Measurements from ENCODE around the gene MTHFSD. TPM values are rescaled to one million over a fixed set of nuclear protein-coding genes. Genes with fewer than 3 reads are reported as not detected.
A peak's percentile ranks its signal among the peaks of the same experiment; 100 is the strongest.

MTHFSD gene
- total and polyA plus RNA-seq, 4 donors = 9.4 to 28.5 (median 16.6) TPM

GRCh38 chr16:86500708-86501510 is 54.1 kb downstream of the MTHFSD start:
- Histone ChIP-seq H3K36me3 (ENCODE audit: control insufficient read depth in 4 of 4, insufficient read depth in 4 of 4, low read length in 4 of 4) (peaks cover 0 to 2% (median 0%) of the 10 kb centered on the region in 4 donors), H3K4me3 (no peak overlapping the region), H3K27ac (ENCODE audit: low read depth in 1 of 2, low read length in 1 of 2) (peak overlapping the region in 1 of 2 donors; percentile 73), H3K9ac (ENCODE audit: insufficient read depth in 1 of 2, low read length in 2 of 2) (no peak overlapping the region), H3K4me1 (ENCODE audit: control insufficient read depth in 5 of 5, insufficient read depth in 5 of 5, low read length in 5 of 5) (peaks cover 0 to 40% (median 0%) of the 10 kb centered on the region in 5 donors), H3K27me3 (ENCODE audit: control insufficient read depth in 3 of 3, insufficient read depth in 3 of 3, low read length in 2 of 3) (peaks cover 0 to 79% (median 32%) of the 10 kb centered on the region in 3 donors), H3K9me3 (ENCODE audit: control insufficient read depth in 4 of 4, insufficient read depth in 3 of 4, low read length in 3 of 4) (peaks cover 0 to 3% (median 0%) of the 10 kb centered on the region in 4 donors)
- TF ChIP-seq CTCF (IDR thresholded peaks at IDR 0.05; ENCODE audit: control extremely low read depth, extremely low read depth) = no peak
- DNase-seq (peak in 1 of 3 donors; percentile 11), ATAC-seq (ENCODE audit: insufficient read depth, low FRiP score) (no peak)
- 20 to 24% methylated on average over 13 of the region's 13 CpGs for WGBS, 2 donors

- Histone ChIP-seq H3K9me3 (ENCODE audit: control insufficient read depth in 4 of 4, insufficient read depth in 3 of 4, low read length in 3 of 4) (peaks cover 0 to 3% (median 0%) of the 10 kb centered on the region in 4 donors), H3K27me3 (ENCODE audit: control insufficient read depth in 3 of 3, insufficient read depth in 3 of 3, low read length in 2 of 3) (peaks cover 0 to 82% (median 34%) of the 10 kb centered on the region in 3 donors), H3K9ac (ENCODE audit: insufficient read depth in 1 of 2, low read length in 2 of 2) (no peak overlapping the region), H3K4me1 (ENCODE audit: control insufficient read depth in 5 of 5, insufficient read depth in 5 of 5, low read length in 5 of 5) (peaks cover 0 to 38% (median 0%) of the 10 kb centered on the region in 5 donors), H3K27ac (ENCODE audit: low read depth in 1 of 2, low read length in 1 of 2) (peak overlapping the region in 1 of 2 donors; percentile 73), H3K4me3 (no peak overlapping the region), H3K36me3 (ENCODE audit: control insufficient read depth in 4 of 4, insufficient read depth in 4 of 4, low read length in 4 of 4) (peaks cover 0 to 2% (median 0%) of the 10 kb centered on the region in 4 donors)
- no peak for TF ChIP-seq CTCF (IDR thresholded peaks at IDR 0.05; ENCODE audit: control extremely low read depth, extremely low read depth)
- peak in 1 of 3 donors; percentile 11 for DNase-seq
- ATAC-seq (ENCODE audit: insufficient read depth, low FRiP score) = no peak
- WGBS, 2 donors = 26% methylated on average over 16 of the region's 16 CpGs
These were observed 54.9 kb downstream of the MTHFSD start for GRCh38 chr16:86499889-86500707.

- peaks cover 4 to 81% (median 33%) of the 10 kb centered on the region in 3 donors for H3K27me3 ChIP-seq (ENCODE audit: control insufficient read depth in 3 of 3, insufficient read depth in 3 of 3, low read length in 2 of 3)
- ATAC-seq (ENCODE audit: insufficient read depth, low FRiP score) (no peak), DNase-seq (no peak)
- no peak for TF ChIP-seq CTCF (IDR thresholded peaks at IDR 0.05; ENCODE audit: control extremely low read depth, extremely low read depth)
- peaks cover 0 to 2% (median 0%) of the 10 kb centered on the region in 4 donors for H3K36me3 ChIP-seq (ENCODE audit: control insufficient read depth in 4 of 4, insufficient read depth in 4 of 4, low read length in 4 of 4)
- H3K4me1 ChIP-seq (ENCODE audit: control insufficient read depth in 5 of 5, insufficient read depth in 5 of 5, low read length in 5 of 5) = peaks cover 0 to 32% (median 0%) of the 10 kb centered on the region in 5 donors
- peak overlapping the region in 1 of 2 donors; percentile 76 for H3K27ac ChIP-seq (ENCODE audit: low read depth in 1 of 2, low read length in 1 of 2)
- no peak overlapping the region for H3K9ac ChIP-seq (ENCODE audit: insufficient read depth in 1 of 2, low read length in 2 of 2)
- peaks cover 0 to 3% (median 0%) of the 10 kb centered on the region in 4 donors for H3K9me3 ChIP-seq (ENCODE audit: control insufficient read depth in 4 of 4, insufficient read depth in 3 of 4, low read length in 3 of 4)
- WGBS, 2 donors = 13 to 28% methylated on average over 4 of the region's 4 CpGs
- H3K4me3 ChIP-seq = no peak overlapping the region
These were observed 55.6 kb downstream of the MTHFSD start for GRCh38 chr16:86499440-86499786.
